NCI-H187 treated with DMSO at 0.1 percent for 48 hours (cell line): ENCODE measurements around the gene LHX2.

Experiments used
- DNase-seq: peaks from one replicate; lab custom pipeline; 2025; lab: John Stamatoyannopoulos, UW

Gene LHX2

GRCh38 chr9:124032247-124032646 is 20.7 kb downstream of the LHX2 start:
- DNase-seq: no peak

GRCh38 chr9:124033348-124033747 is 21.8 kb downstream of the LHX2 start:
- no peak for DNase-seq

GRCh38 chr9:124033967-124034366 is 22.4 kb downstream of the LHX2 start:
- no peak for DNase-seq

GRCh38 chr9:124035001-124035650 is 23.6 kb downstream of the LHX2 start:
- no peak for DNase-seq

- DNase-seq: no peak
Observed at GRCh38 chr9:124036578-124036977, 25.0 kb downstream of the LHX2 start.

- no peak for DNase-seq
Observed at GRCh38 chr9:124037790-124038189, 26.2 kb downstream of the LHX2 start.

- no peak for DNase-seq
Observed at GRCh38 chr9:124038239-124038638, 26.7 kb downstream of the LHX2 start.

GRCh38 chr9:124038790-124039633 is 27.4 kb downstream of the LHX2 start:
- no peak for DNase-seq

GRCh38 chr9:124040186-124040931 is 28.8 kb downstream of the LHX2 start:
- DNase-seq: no peak

GRCh38 chr9:124040935-124041816 is 29.6 kb downstream of the LHX2 start:
- no peak for DNase-seq

GRCh38 chr9:124041817-124042116 is 30.2 kb downstream of the LHX2 start:
- no peak for DNase-seq

GRCh38 chr9:124042201-124042721 is 30.7 kb downstream of the LHX2 start:
- DNase-seq: no peak

GRCh38 chr9:124044448-124044847 is 32.9 kb downstream of the LHX2 start:
- no peak for DNase-seq

GRCh38 chr9:124045076-124045829 is 33.7 kb downstream of the LHX2 start:
- no peak for DNase-seq

GRCh38 chr9:124045830-124046177 is 34.2 kb downstream of the LHX2 start:
- DNase-seq: no peak

GRCh38 chr9:124046189-124046588 is 34.6 kb downstream of the LHX2 start:
- DNase-seq: no peak

GRCh38 chr9:124047251-124047672 is 35.7 kb downstream of the LHX2 start:
- DNase-seq: no peak

- no peak for DNase-seq
Observed at GRCh38 chr9:124050955-124051354, 39.4 kb downstream of the LHX2 start.

GRCh38 chr9:124052401-124052800 is 40.8 kb downstream of the LHX2 start:
- DNase-seq: no peak

- DNase-seq: no peak
Observed at GRCh38 chr9:124054582-124055227, 43.1 kb downstream of the LHX2 start.
